Endothelial cell of umbilical vein (primary cell): ENCODE data around the gene HSPB3. TPM values are rescaled to one million over a fixed set of nuclear protein-coding genes. Genes with fewer than 3 reads are reported as not detected.

Source experiments
- BruUV-seq: library from RNA; stranded (reverse); fragments of 400-500 nt; replicated peaks from 2 replicates; lab custom pipeline; 2021; lab: Mats Ljungman, UMichigan
- CTCF ChIA-PET: fragments of 300-600, 350-600 bp; sonication (Branson Sonifier 250); formaldehyde crosslinking; loops from one replicate; lab custom pipeline; 2021; ENCODE audit warnings: antibody characterized with exemption, inconsistent platforms; lab: Charles Lee
- POLR2A ChIA-PET: fragments of 300-600, 350-600 bp; sonication (Branson Sonifier 250); formaldehyde crosslinking; loops from one replicate; lab custom pipeline; 2021; ENCODE audit warnings: antibody characterized with exemption, inconsistent platforms; lab: Charles Lee
- DNase-seq: peaks from one replicate; pipeline ENCODE4 v3.0.0-alpha.2; 2011; ENCODE audit warnings: low read depth, low spot score
- FAIRE-seq: peaks from 2 replicates; lab custom pipeline; 2011; peaks lifted over from hg19 to GRCh38; lab: Jason Lieb, UNC
- H2AFZ ChIP-seq: 2 replicates; pipeline ENCODE4 v1.6.0; 2012; ENCODE audit warnings: low read depth, low read length, control low read depth, inconsistent platforms
- H3K27ac ChIP-seq: 2 replicates; pipeline ENCODE4 v1.5.1; 2011; ENCODE audit warnings: low read depth, mild to moderate bottlenecking, control low read depth, low read length, moderate library complexity; ENCODE audit not compliant: insufficient read depth
- H3K27me3 ChIP-seq, 2 experiments: 2 replicates each; pipeline versions ENCODE4 v1.6.0 to v1.6.1; 2011; ENCODE audit warnings: low read length in 2 of 2, mixed read lengths in 1 of 2; ENCODE audit not compliant: control insufficient read depth in 2 of 2, insufficient read depth in 2 of 2
- H3K36me3 ChIP-seq, 2 experiments: 2 replicates in 1 of 2; 3 replicates in 1 of 2; pipeline ENCODE4 v1.5.1; 2011; ENCODE audit warnings: low read length in 2 of 2, mild to moderate bottlenecking in 1 of 2, moderate library complexity in 1 of 2; ENCODE audit not compliant: control insufficient read depth in 2 of 2, insufficient read depth in 2 of 2; ENCODE audit errors: extremely low read depth in 1 of 2
- H3K4me1 ChIP-seq: 3 replicates; pipeline ENCODE4 v1.5.1; 2011; ENCODE audit warnings: mild to moderate bottlenecking, low read length; ENCODE audit not compliant: control insufficient read depth, insufficient read depth; ENCODE audit errors: extremely low read depth
- H3K4me2 ChIP-seq: 2 replicates; pipeline ENCODE4 v1.6.1; 2011; ENCODE audit warnings: low read length, control low read depth, mixed read lengths; ENCODE audit not compliant: insufficient read depth
- H3K4me3 ChIP-seq, 3 experiments: fragments of 200-600 bp in 1 of 3; sonication (generic), shearing (Covaris generic) in 1 of 3; replicated peaks in 1 of 3; 2 replicates each; pipeline ENCODE4 v1.5.1; 2011 to 2016; ENCODE audit warnings: control low read depth in 3 of 3, low read length in 3 of 3, mild to moderate bottlenecking in 2 of 3, inconsistent platforms in 1 of 3, low read depth in 1 of 3, moderate library complexity in 1 of 3; ENCODE audit not compliant: insufficient read depth in 1 of 3
- H3K79me2 ChIP-seq: 2 replicates; pipeline ENCODE4 v1.6.0; 2012; ENCODE audit warnings: low read length, inconsistent platforms; ENCODE audit not compliant: control insufficient read depth, insufficient read depth
- H3K9ac ChIP-seq: replicated peaks from 2 replicates; pipeline ENCODE3; 2011; ENCODE audit warnings: low read length, control low read depth; ENCODE audit not compliant: insufficient read depth; ENCODE audit errors: extremely low read depth
- H3K9me1 ChIP-seq: replicated peaks from 3 replicates; pipeline ENCODE4 v1.6.0; 2011; ENCODE audit warnings: mild to moderate bottlenecking, low read length; ENCODE audit not compliant: control insufficient read depth, insufficient read depth; ENCODE audit errors: extremely low read depth
- H3K9me3 ChIP-seq: replicated peaks from 2 replicates; pipeline ENCODE4 v1.5.1; 2012; ENCODE audit warnings: low read length, inconsistent platforms; ENCODE audit not compliant: control insufficient read depth, insufficient read depth
- H4K20me1 ChIP-seq: replicated peaks from 2 replicates; pipeline ENCODE3; 2011; ENCODE audit warnings: mild to moderate bottlenecking, low read length; ENCODE audit not compliant: control insufficient read depth, insufficient read depth; ENCODE audit errors: extremely low read depth
- EZH2 ChIP-seq: IDR thresholded peaks from 2 replicates; pipeline ENCODE4 v1.6.1; 2012; ENCODE audit warnings: borderline replicate concordance, low read depth, mild to moderate bottlenecking, moderate library complexity, low read length, inconsistent platforms; ENCODE audit not compliant: severe bottlenecking
- FOS ChIP-seq: IDR thresholded peaks from 2 replicates; pipeline ENCODE4 v1.6.1; 2011; ENCODE audit warnings: mild to moderate bottlenecking, low read length, moderate library complexity, borderline replicate concordance; ENCODE audit not compliant: insufficient read depth
- GATA2 ChIP-seq: IDR thresholded peaks from 2 replicates; pipeline ENCODE4 v1.7.0; 2011; ENCODE audit warnings: low read depth, mild to moderate bottlenecking, moderate library complexity, mixed read lengths, low read length; ENCODE audit not compliant: insufficient read length, insufficient read depth
- JUN ChIP-seq: IDR thresholded peaks from 2 replicates; pipeline ENCODE4 v1.6.1; 2011; ENCODE audit warnings: borderline replicate concordance, low read depth; ENCODE audit not compliant: insufficient read length, insufficient read depth
- MYC ChIP-seq: IDR thresholded peaks from one replicate; pipeline ENCODE4 v1.6.1; 2011; ENCODE audit warnings: mild to moderate bottlenecking, low read depth, low read length
- POLR2A ChIP-seq: IDR thresholded peaks from 2 replicates; pipeline ENCODE4 v1.6.1; 2012; ENCODE audit warnings: low read depth, mild to moderate bottlenecking, control low read depth, low read length
- POLR2AphosphoS5 ChIP-seq: IDR thresholded peaks from 2 replicates; pipeline ENCODE4 v1.6.1; 2012; ENCODE audit warnings: low read depth, mild to moderate bottlenecking, control low read depth, low read length, moderate library complexity; ENCODE audit not compliant: insufficient read depth
- dilution Hi-C: fragments of 300-500 bp; cut with MboI; formaldehyde crosslinking; loops from one replicate; pipeline ENCODE4 v1.15.0; 2019; ENCODE audit warnings: low sequenced_read_pairs; ENCODE audit not compliant: extremely low pct_ligation_motif_present
- intact Hi-C: fragments of 100-400 bp; cut with micrococcal nuclease; formaldehyde crosslinking; loops from one replicate; pipeline ENCODE4 v1.10.0; 2022
- polyA plus RNA-seq, 4 experiments: library from polyadenylated mRNA; depleted of rRNA in 3 of 4; stranded (reverse) in 3 of 4; unstranded in 1 of 4; fragments of >200 nt; gene quantifications; 2 replicates each; pipeline versions ENCODE4 v1.2.1 to v1.2.3, GENCODE V29; 2011 to 2012; ENCODE audit warnings: missing spikeins in 1 of 4
- total RNA-seq: library from RNA; stranded (reverse); gene quantifications from 2 replicates; pipeline ENCODE4 v1.2.3, GENCODE V29; 2021
- TF ChIP-seq, protein P1 (sequence below), 2 donors: IDR thresholded peaks; 1 replicate in 1 of 2; 2 replicates in 1 of 2; pipeline ENCODE4 v1.5.1; 2011; ENCODE audit warnings: low read length in 2 of 2, mild to moderate bottlenecking in 2 of 2, moderate library complexity in 2 of 2, control low read depth in 1 of 2, inconsistent platforms in 1 of 2, low read depth in 1 of 2; ENCODE audit not compliant: insufficient read depth in 1 of 2; ENCODE audit errors: extremely low read depth in 1 of 2
- TF ChIP-seq, protein P2 (sequence below): IDR thresholded peaks from 2 replicates; pipeline ENCODE4 v1.6.1; 2011; ENCODE audit not compliant: insufficient read depth, insufficient read length

HSPB3 gene
- total and polyA plus RNA-seq, 2 donors (not counting 3 experiments of a cell fraction or from before 2014, with no cell fraction given) = not detected

DNA sequence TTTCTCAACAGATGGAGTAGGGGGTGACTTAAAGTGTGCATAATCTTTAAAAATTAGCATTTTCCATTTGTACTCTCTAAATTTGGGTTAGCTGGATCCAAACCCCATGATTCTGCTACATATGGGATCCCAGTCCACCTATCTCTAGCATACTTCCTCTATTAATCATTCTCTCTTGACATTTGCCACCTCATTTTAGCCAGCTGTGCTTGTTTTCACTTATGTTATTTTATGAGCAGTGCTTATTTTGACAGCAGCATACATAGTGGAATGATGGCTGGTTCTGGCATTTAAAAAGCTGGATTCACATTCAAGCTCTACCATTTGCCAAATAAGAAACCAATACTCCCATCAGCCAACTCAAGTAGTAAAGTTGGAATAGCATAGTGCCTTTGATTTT lies 39.5 kb downstream of the HSPB3 start:
- Histone ChIP-seq H3K9me1 (no peaks in the 10 kb centered on the region), H3K4me2 (no peak overlapping the region), H3K27ac (no peak overlapping the region), H3K9me3 (no peaks in the 10 kb centered on the region), H4K20me1 (no peaks in the 10 kb centered on the region), H3K4me1 (no peaks in the 10 kb centered on the region), H2AFZ (no peak overlapping the region), H3K4me3 (no peak overlapping the region), H3K79me2 (no peaks in the 10 kb centered on the region), H3K36me3 (no peaks in the 10 kb centered on the region), H3K27me3 (peaks cover 3 to 19% of the 10 kb centered on the region in 2 experiments), H3K9ac (no peak overlapping the region)
- dilution Hi-C loops (no loop called here), intact Hi-C loops (loop anchor here (2.0 kb wide), 1 partner anchor 68 kb away; no protein-coding TSS in a partner anchor)
- no TSS peak for BruUV-seq
- FAIRE-seq (no peak), DNase-seq (no peak)
- ChIA-PET CTCF (interaction anchor here (1.1 to 1.8 kb wide), 2 partner anchors 350 to 372 kb away, joined by 3 to 7 read pairs; no protein-coding TSS in a partner anchor), POLR2A (no interaction called here)
- TF ChIP-seq JUN = no peak
- no peak for TF ChIP-seq EZH2
- TF ChIP-seq POLR2A = no peak
- TF ChIP-seq FOS = no peak
- TF ChIP-seq, protein P1, sequence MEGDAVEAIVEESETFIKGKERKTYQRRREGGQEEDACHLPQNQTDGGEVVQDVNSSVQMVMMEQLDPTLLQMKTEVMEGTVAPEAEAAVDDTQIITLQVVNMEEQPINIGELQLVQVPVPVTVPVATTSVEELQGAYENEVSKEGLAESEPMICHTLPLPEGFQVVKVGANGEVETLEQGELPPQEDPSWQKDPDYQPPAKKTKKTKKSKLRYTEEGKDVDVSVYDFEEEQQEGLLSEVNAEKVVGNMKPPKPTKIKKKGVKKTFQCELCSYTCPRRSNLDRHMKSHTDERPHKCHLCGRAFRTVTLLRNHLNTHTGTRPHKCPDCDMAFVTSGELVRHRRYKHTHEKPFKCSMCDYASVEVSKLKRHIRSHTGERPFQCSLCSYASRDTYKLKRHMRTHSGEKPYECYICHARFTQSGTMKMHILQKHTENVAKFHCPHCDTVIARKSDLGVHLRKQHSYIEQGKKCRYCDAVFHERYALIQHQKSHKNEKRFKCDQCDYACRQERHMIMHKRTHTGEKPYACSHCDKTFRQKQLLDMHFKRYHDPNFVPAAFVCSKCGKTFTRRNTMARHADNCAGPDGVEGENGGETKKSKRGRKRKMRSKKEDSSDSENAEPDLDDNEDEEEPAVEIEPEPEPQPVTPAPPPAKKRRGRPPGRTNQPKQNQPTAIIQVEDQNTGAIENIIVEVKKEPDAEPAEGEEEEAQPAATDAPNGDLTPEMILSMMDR (IDR thresholded peaks at IDR 0.05; ENCODE audit: extremely low read depth in 1 of 2, insufficient read depth in 1 of 2, low read depth in 1 of 2, low read length in 2 of 2) = no peak
- TF ChIP-seq MYC = no peak
- TF ChIP-seq GATA2 = no peak
- TF ChIP-seq POLR2AphosphoS5 = no peak
- TF ChIP-seq, protein P2, sequence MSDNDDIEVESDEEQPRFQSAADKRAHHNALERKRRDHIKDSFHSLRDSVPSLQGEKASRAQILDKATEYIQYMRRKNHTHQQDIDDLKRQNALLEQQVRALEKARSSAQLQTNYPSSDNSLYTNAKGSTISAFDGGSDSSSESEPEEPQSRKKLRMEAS = no peak

Other genes with a start within 250 kb of the HSPB3 start
- gene ARL15, start 145.1 kb upstream of the HSPB3 start, total RNA-seq = 24.4 and 27.3 TPM in 2 replicates
- 8.6 and 11.9 TPM in 2 replicates for gene ARL15, start 145.1 kb upstream of the HSPB3 start, polyA plus RNA-seq
- gene SNX18, start 62.1 kb downstream of the HSPB3 start, total RNA-seq = 25.2 and 25.3 TPM in 2 replicates
- gene SNX18, start 62.1 kb downstream of the HSPB3 start, polyA plus RNA-seq = 11.8 and 15.9 TPM in 2 replicates